ENCODE results near the gene DIAPH1.

DNA sequence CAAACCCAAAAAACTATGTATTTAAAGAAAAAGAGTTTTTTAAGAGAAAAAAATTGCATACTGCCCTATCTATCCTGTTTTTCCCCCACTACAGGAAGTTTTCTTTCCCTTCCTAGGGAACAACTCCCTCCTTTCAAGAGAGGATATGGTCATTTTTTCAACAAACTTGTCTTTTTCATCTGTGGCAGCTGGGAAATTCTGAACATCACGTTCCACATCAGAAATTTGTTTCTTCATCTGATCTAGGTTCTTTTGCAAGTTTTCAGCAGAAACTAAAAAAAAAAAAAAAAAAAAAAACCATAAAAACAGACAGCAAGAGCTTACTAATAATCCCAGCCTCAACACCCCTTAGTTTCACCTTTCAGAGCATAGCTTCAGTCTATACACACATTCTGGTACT lies 91.4 kb downstream of the DIAPH1 start:
- TF ChIP-seq EZH2 (IDR thresholded peaks at IDR 0.05; ENCODE audit: low read depth): no peak
- TF ChIP-seq, protein P1, sequence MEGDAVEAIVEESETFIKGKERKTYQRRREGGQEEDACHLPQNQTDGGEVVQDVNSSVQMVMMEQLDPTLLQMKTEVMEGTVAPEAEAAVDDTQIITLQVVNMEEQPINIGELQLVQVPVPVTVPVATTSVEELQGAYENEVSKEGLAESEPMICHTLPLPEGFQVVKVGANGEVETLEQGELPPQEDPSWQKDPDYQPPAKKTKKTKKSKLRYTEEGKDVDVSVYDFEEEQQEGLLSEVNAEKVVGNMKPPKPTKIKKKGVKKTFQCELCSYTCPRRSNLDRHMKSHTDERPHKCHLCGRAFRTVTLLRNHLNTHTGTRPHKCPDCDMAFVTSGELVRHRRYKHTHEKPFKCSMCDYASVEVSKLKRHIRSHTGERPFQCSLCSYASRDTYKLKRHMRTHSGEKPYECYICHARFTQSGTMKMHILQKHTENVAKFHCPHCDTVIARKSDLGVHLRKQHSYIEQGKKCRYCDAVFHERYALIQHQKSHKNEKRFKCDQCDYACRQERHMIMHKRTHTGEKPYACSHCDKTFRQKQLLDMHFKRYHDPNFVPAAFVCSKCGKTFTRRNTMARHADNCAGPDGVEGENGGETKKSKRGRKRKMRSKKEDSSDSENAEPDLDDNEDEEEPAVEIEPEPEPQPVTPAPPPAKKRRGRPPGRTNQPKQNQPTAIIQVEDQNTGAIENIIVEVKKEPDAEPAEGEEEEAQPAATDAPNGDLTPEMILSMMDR (conservative IDR thresholded peaks at IDR 0.05): no peak

Measured in PC-9 (cell line).